ENCODE results near the gene TEAD4.

Gene TEAD4

DNA sequence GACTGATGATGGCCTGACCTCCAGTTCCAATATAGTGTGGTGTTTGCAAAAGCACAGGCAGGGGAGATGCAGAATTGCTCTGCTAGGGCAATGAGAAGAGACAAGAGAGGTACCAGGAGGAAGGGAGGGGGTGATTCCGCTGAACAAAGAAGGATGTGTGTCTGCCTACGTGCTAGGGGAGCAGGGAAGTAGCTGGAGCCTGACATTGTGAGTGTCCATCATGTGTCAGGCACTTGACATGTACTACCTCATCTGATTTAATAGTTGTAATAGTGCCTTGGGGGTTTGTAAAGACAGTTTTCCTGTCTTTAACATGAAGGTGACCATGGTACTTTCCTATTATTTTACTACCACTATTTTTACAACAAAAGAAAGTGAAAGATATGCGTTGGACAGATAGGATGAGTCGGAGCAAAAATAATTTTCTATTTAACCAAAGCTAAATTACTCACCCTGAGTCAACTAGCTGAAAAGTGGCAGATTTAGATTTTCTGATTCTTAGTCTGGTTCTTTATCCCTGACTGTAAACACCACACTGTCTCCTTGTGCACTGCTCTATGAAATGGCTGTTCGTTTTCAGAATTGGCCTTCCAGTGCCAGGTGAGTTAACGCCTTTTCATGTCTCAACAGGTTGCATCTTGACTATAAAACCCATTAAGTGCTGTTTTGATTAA is 33.7 kb upstream of the TEAD4 start:
- no peaks in the 10 kb centered on the region for H3K9me3 ChIP-seq
- DNase-seq: no peak
- H3K36me3 ChIP-seq: peaks cover 14% of the 10 kb centered on the region
- no peak overlapping the region for H3K4me3 ChIP-seq (ENCODE audit: low read depth, low read length)
- peaks cover under 1% of the 10 kb centered on the region; the same call in 1 of the 2 replicates for H3K4me1 ChIP-seq
- TF ChIP-seq, protein P1, sequence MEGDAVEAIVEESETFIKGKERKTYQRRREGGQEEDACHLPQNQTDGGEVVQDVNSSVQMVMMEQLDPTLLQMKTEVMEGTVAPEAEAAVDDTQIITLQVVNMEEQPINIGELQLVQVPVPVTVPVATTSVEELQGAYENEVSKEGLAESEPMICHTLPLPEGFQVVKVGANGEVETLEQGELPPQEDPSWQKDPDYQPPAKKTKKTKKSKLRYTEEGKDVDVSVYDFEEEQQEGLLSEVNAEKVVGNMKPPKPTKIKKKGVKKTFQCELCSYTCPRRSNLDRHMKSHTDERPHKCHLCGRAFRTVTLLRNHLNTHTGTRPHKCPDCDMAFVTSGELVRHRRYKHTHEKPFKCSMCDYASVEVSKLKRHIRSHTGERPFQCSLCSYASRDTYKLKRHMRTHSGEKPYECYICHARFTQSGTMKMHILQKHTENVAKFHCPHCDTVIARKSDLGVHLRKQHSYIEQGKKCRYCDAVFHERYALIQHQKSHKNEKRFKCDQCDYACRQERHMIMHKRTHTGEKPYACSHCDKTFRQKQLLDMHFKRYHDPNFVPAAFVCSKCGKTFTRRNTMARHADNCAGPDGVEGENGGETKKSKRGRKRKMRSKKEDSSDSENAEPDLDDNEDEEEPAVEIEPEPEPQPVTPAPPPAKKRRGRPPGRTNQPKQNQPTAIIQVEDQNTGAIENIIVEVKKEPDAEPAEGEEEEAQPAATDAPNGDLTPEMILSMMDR (IDR thresholded peaks at IDR 0.05; ENCODE audit: low read depth, low read length): no peak
- H3K27me3 ChIP-seq: no peaks in the 10 kb centered on the region

GRCh38 chr12:2930865-2931264 is 28.3 kb upstream of the TEAD4 start:
- Histone ChIP-seq H3K4me3 (ENCODE audit: low read depth, low read length) (no peak overlapping the region), H3K9me3 (no peaks in the 10 kb centered on the region), H3K27me3 (no peaks in the 10 kb centered on the region), H3K36me3 (peaks cover 20% of the 10 kb centered on the region), H3K4me1 (peaks cover 8% of the 10 kb centered on the region; the same call in 1 of the 2 replicates)
- DNase-seq: peak; percentile 43
- TF ChIP-seq, protein P1 (IDR thresholded peaks at IDR 0.05; ENCODE audit: low read depth, low read length): no peak

GRCh38 chr12:2933586-2933985 is 25.6 kb upstream of the TEAD4 start:
- DNase-seq: no peak
- Histone ChIP-seq H3K9me3 (no peaks in the 10 kb centered on the region), H3K36me3 (peaks cover 20% of the 10 kb centered on the region), H3K27me3 (no peaks in the 10 kb centered on the region), H3K4me3 (ENCODE audit: low read depth, low read length) (no peak overlapping the region), H3K4me1 (peaks cover 8% of the 10 kb centered on the region; the same call in 1 of the 2 replicates)
- TF ChIP-seq, protein P1 (IDR thresholded peaks at IDR 0.05; ENCODE audit: low read depth, low read length): no peak

DNA sequence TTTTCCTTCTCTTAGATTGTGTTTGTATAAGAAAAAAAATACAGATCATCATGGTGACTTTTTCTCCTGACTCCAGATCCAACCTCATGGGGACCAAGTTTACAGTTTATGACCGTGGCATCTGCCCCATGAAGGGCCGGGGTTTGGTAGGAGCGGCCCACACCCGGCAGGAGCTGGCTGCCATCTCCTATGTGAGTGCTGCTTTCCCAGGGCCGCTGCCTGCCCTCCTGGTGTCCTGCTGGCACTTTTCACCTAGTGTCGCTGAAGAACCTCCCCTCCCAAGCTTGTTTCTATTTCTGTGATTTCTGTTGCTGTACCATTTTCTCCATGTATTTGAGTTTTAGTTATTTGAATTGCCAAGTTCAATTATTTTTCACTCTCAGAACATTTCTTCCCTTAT is 24.8 kb upstream of the TEAD4 start:
- no peak for DNase-seq
- Histone ChIP-seq H3K9me3 (no peaks in the 10 kb centered on the region), H3K36me3 (peaks cover 24% of the 10 kb centered on the region), H3K27me3 (no peaks in the 10 kb centered on the region), H3K4me1 (peaks cover 8% of the 10 kb centered on the region; the same call in 1 of the 2 replicates), H3K4me3 (ENCODE audit: low read depth, low read length) (no peak overlapping the region)
- TF ChIP-seq, protein P1 (IDR thresholded peaks at IDR 0.05; ENCODE audit: low read depth, low read length): no peak

DNA sequence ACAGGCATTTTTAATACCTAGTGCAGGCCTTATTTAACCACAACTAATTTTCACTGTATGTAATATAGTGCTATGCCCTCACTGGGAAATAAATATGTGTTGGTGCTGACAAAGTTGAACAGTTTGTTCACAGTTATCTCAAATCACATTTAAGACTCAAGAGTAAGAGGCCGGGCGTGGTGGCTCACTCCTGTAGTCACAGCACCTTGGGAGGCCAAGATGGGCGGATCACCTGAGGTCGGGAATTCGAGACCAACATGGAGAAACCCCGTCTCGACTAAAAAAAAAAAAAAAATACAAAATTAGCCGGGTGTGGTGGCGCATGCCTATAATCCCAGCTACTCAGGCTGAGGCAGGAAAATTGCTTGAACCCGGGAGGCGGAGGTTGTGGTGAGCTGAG is 22.9 kb upstream of the TEAD4 start:
- Histone ChIP-seq H3K9me3 (no peaks in the 10 kb centered on the region), H3K27me3 (no peaks in the 10 kb centered on the region), H3K4me3 (ENCODE audit: low read depth, low read length) (no peak overlapping the region), H3K4me1 (no peaks in the 10 kb centered on the region), H3K36me3 (peaks cover 19% of the 10 kb centered on the region)
- TF ChIP-seq, protein P1 (IDR thresholded peaks at IDR 0.05; ENCODE audit: low read depth, low read length): no peak
- DNase-seq: no peak

GRCh38 chr12:2937500-2937899 is 21.7 kb upstream of the TEAD4 start:
- no peaks in the 10 kb centered on the region for H3K4me1 ChIP-seq
- TF ChIP-seq, protein P1 (IDR thresholded peaks at IDR 0.05; ENCODE audit: low read depth, low read length): no peak

More at GRCh38 chr12:2937500-2937899, 21.7 kb upstream of the TEAD4 start:
- no peaks in the 10 kb centered on the region for H3K27me3 ChIP-seq
- DNase-seq: no peak
- no peaks in the 10 kb centered on the region for H3K9me3 ChIP-seq
- no peak overlapping the region for H3K4me3 ChIP-seq (ENCODE audit: low read depth, low read length)
- peaks cover 15% of the 10 kb centered on the region for H3K36me3 ChIP-seq
